Endothelial cell of umbilical vein (primary cell): ENCODE results near the gene DIO3. TPM values are rescaled to one million over a fixed set of nuclear protein-coding genes. Genes with fewer than 3 reads are reported as not detected.

Experiments
- BruUV-seq: library from RNA; stranded (reverse); fragments of 400-500 nt; replicated peaks from 2 replicates; lab custom pipeline; 2021; lab: Mats Ljungman, UMichigan
- CTCF ChIA-PET: fragments of 300-600, 350-600 bp; sonication (Branson Sonifier 250); formaldehyde crosslinking; loops from one replicate; lab custom pipeline; 2021; ENCODE audit warnings: antibody characterized with exemption, inconsistent platforms; lab: Charles Lee
- POLR2A ChIA-PET: fragments of 300-600, 350-600 bp; sonication (Branson Sonifier 250); formaldehyde crosslinking; loops from one replicate; lab custom pipeline; 2021; ENCODE audit warnings: antibody characterized with exemption, inconsistent platforms; lab: Charles Lee
- DNase-seq: peaks from one replicate; pipeline ENCODE4 v3.0.0-alpha.2; 2011; ENCODE audit warnings: low read depth, low spot score
- FAIRE-seq: peaks from 2 replicates; lab custom pipeline; 2011; peaks lifted over from hg19 to GRCh38; lab: Jason Lieb, UNC
- H2AFZ ChIP-seq: 2 replicates; pipeline ENCODE4 v1.6.0; 2012; ENCODE audit warnings: low read depth, low read length, control low read depth, inconsistent platforms
- H3K27ac ChIP-seq: 2 replicates; pipeline ENCODE4 v1.5.1; 2011; ENCODE audit warnings: low read depth, mild to moderate bottlenecking, control low read depth, low read length, moderate library complexity; ENCODE audit not compliant: insufficient read depth
- H3K27me3 ChIP-seq, 2 experiments: 2 replicates each; pipeline versions ENCODE4 v1.6.0 to v1.6.1; 2011; ENCODE audit warnings: low read length in 2 of 2, mixed read lengths in 1 of 2; ENCODE audit not compliant: control insufficient read depth in 2 of 2, insufficient read depth in 2 of 2
- H3K36me3 ChIP-seq, 2 experiments: 2 replicates in 1 of 2; 3 replicates in 1 of 2; pipeline ENCODE4 v1.5.1; 2011; ENCODE audit warnings: low read length in 2 of 2, mild to moderate bottlenecking in 1 of 2, moderate library complexity in 1 of 2; ENCODE audit not compliant: control insufficient read depth in 2 of 2, insufficient read depth in 2 of 2; ENCODE audit errors: extremely low read depth in 1 of 2
- H3K4me1 ChIP-seq: 3 replicates; pipeline ENCODE4 v1.5.1; 2011; ENCODE audit warnings: mild to moderate bottlenecking, low read length; ENCODE audit not compliant: control insufficient read depth, insufficient read depth; ENCODE audit errors: extremely low read depth
- H3K4me2 ChIP-seq: 2 replicates; pipeline ENCODE4 v1.6.1; 2011; ENCODE audit warnings: low read length, control low read depth, mixed read lengths; ENCODE audit not compliant: insufficient read depth
- H3K4me3 ChIP-seq, 3 experiments: fragments of 200-600 bp in 1 of 3; sonication (generic), shearing (Covaris generic) in 1 of 3; replicated peaks in 1 of 3; 2 replicates each; pipeline ENCODE4 v1.5.1; 2011 to 2016; ENCODE audit warnings: control low read depth in 3 of 3, low read length in 3 of 3, mild to moderate bottlenecking in 2 of 3, inconsistent platforms in 1 of 3, low read depth in 1 of 3, moderate library complexity in 1 of 3; ENCODE audit not compliant: insufficient read depth in 1 of 3
- H3K79me2 ChIP-seq: 2 replicates; pipeline ENCODE4 v1.6.0; 2012; ENCODE audit warnings: low read length, inconsistent platforms; ENCODE audit not compliant: control insufficient read depth, insufficient read depth
- H3K9ac ChIP-seq: replicated peaks from 2 replicates; pipeline ENCODE3; 2011; ENCODE audit warnings: low read length, control low read depth; ENCODE audit not compliant: insufficient read depth; ENCODE audit errors: extremely low read depth
- H3K9me1 ChIP-seq: replicated peaks from 3 replicates; pipeline ENCODE4 v1.6.0; 2011; ENCODE audit warnings: mild to moderate bottlenecking, low read length; ENCODE audit not compliant: control insufficient read depth, insufficient read depth; ENCODE audit errors: extremely low read depth
- H3K9me3 ChIP-seq: replicated peaks from 2 replicates; pipeline ENCODE4 v1.5.1; 2012; ENCODE audit warnings: low read length, inconsistent platforms; ENCODE audit not compliant: control insufficient read depth, insufficient read depth
- H4K20me1 ChIP-seq: replicated peaks from 2 replicates; pipeline ENCODE3; 2011; ENCODE audit warnings: mild to moderate bottlenecking, low read length; ENCODE audit not compliant: control insufficient read depth, insufficient read depth; ENCODE audit errors: extremely low read depth
- CTCF ChIP-seq, 2 donors: IDR thresholded peaks; 1 replicate in 1 of 2; 2 replicates in 1 of 2; pipeline ENCODE4 v1.5.1; 2011; ENCODE audit warnings: low read length in 2 of 2, mild to moderate bottlenecking in 2 of 2, moderate library complexity in 2 of 2, control low read depth in 1 of 2, inconsistent platforms in 1 of 2, low read depth in 1 of 2; ENCODE audit not compliant: insufficient read depth in 1 of 2; ENCODE audit errors: extremely low read depth in 1 of 2
- EZH2 ChIP-seq: IDR thresholded peaks from 2 replicates; pipeline ENCODE4 v1.6.1; 2012; ENCODE audit warnings: borderline replicate concordance, low read depth, mild to moderate bottlenecking, moderate library complexity, low read length, inconsistent platforms; ENCODE audit not compliant: severe bottlenecking
- FOS ChIP-seq: IDR thresholded peaks from 2 replicates; pipeline ENCODE4 v1.6.1; 2011; ENCODE audit warnings: mild to moderate bottlenecking, low read length, moderate library complexity, borderline replicate concordance; ENCODE audit not compliant: insufficient read depth
- GATA2 ChIP-seq: IDR thresholded peaks from 2 replicates; pipeline ENCODE4 v1.7.0; 2011; ENCODE audit warnings: low read depth, mild to moderate bottlenecking, moderate library complexity, mixed read lengths, low read length; ENCODE audit not compliant: insufficient read length, insufficient read depth
- JUN ChIP-seq: IDR thresholded peaks from 2 replicates; pipeline ENCODE4 v1.6.1; 2011; ENCODE audit warnings: borderline replicate concordance, low read depth; ENCODE audit not compliant: insufficient read length, insufficient read depth
- MAX ChIP-seq: IDR thresholded peaks from 2 replicates; pipeline ENCODE4 v1.6.1; 2011; ENCODE audit not compliant: insufficient read depth, insufficient read length
- MYC ChIP-seq: IDR thresholded peaks from one replicate; pipeline ENCODE4 v1.6.1; 2011; ENCODE audit warnings: mild to moderate bottlenecking, low read depth, low read length
- POLR2A ChIP-seq: IDR thresholded peaks from 2 replicates; pipeline ENCODE4 v1.6.1; 2012; ENCODE audit warnings: low read depth, mild to moderate bottlenecking, control low read depth, low read length
- POLR2AphosphoS5 ChIP-seq: IDR thresholded peaks from 2 replicates; pipeline ENCODE4 v1.6.1; 2012; ENCODE audit warnings: low read depth, mild to moderate bottlenecking, control low read depth, low read length, moderate library complexity; ENCODE audit not compliant: insufficient read depth
- dilution Hi-C: fragments of 300-500 bp; cut with MboI; formaldehyde crosslinking; loops from one replicate; pipeline ENCODE4 v1.15.0; 2019; ENCODE audit warnings: low sequenced_read_pairs; ENCODE audit not compliant: extremely low pct_ligation_motif_present
- intact Hi-C: fragments of 100-400 bp; cut with micrococcal nuclease; formaldehyde crosslinking; loops from one replicate; pipeline ENCODE4 v1.10.0; 2022
- polyA plus RNA-seq, 4 experiments: library from polyadenylated mRNA; depleted of rRNA in 3 of 4; stranded (reverse) in 3 of 4; unstranded in 1 of 4; fragments of >200 nt; gene quantifications; 2 replicates each; pipeline versions ENCODE4 v1.2.1 to v1.2.3, GENCODE V29; 2011 to 2012; ENCODE audit warnings: missing spikeins in 1 of 4
- total RNA-seq: library from RNA; stranded (reverse); gene quantifications from 2 replicates; pipeline ENCODE4 v1.2.3, GENCODE V29; 2021

The DIO3 gene
- total and polyA plus RNA-seq, 2 donors (not counting 3 experiments of a cell fraction or from before 2014, with no cell fraction given): not detected

- no peaks in the 10 kb centered on the region for H3K4me1 ChIP-seq
- no peaks in the 10 kb centered on the region for H4K20me1 ChIP-seq
- intact Hi-C loops (no loop called here), dilution Hi-C loops (no loop called here)
- ChIA-PET POLR2A (no interaction called here), CTCF (no interaction called here)
- FAIRE-seq: no peak
- DNase-seq: no peak
- BruUV-seq: no TSS peak
- no peaks in the 10 kb centered on the region for H3K9me1 ChIP-seq
- no peak overlapping the region for H3K4me2 ChIP-seq
- no peak overlapping the region for H2AFZ ChIP-seq
- no peaks in the 10 kb centered on the region for H3K36me3 ChIP-seq
- TF ChIP-seq FOS (no peak), MAX (no peak), EZH2 (no peak), JUN (no peak), CTCF (IDR thresholded peaks at IDR 0.05; ENCODE audit: extremely low read depth in 1 of 2, insufficient read depth in 1 of 2, low read depth in 1 of 2, low read length in 2 of 2) (no peak), POLR2A (no peak), POLR2AphosphoS5 (no peak), GATA2 (no peak), MYC (no peak)
- no peaks in the 10 kb centered on the region for H3K27me3 ChIP-seq
- no peaks in the 10 kb centered on the region for H3K79me2 ChIP-seq
- no peak overlapping the region for H3K27ac ChIP-seq
- no peak overlapping the region for H3K9ac ChIP-seq
- no peak overlapping the region for H3K4me3 ChIP-seq
- H3K9me3 ChIP-seq: no peaks in the 10 kb centered on the region
These were observed 27.1 kb upstream of the DIO3 start for GRCh38 chr14:101534198-101534597.
